Measurements from ENCODE around the gene PHYHIPL.

PHYHIPL gene

GRCh38 chr10:59258890-59259289, 82.4 kb downstream of the PHYHIPL start:
- no peak for DNase-seq

- no peak for DNase-seq
Observed at GRCh38 chr10:59265141-59265540, 88.7 kb downstream of the PHYHIPL start.

GRCh38 chr10:59266321-59266720, 89.9 kb downstream of the PHYHIPL start:
- no peak for DNase-seq

DNA sequence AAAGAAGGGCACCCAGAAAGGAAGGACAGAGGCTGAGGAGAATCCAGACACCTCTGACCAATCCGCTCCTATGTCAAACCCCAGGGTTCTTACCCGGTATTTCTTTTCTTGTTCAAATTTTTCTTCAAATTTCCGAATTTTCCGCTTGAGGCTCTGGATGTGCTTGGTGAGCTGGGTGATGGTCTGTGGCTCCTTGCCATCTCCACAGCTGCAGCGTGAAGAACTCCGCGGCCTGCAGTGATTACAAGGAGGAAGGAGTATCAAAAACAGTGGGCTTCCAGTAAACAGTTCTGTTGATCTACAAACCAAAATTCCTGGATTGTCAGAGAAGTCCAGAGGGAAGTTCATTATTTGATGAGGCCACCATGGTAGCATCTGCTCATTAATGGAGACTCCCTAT, 92.0 kb downstream of the PHYHIPL start:
- no peak for DNase-seq

DNA sequence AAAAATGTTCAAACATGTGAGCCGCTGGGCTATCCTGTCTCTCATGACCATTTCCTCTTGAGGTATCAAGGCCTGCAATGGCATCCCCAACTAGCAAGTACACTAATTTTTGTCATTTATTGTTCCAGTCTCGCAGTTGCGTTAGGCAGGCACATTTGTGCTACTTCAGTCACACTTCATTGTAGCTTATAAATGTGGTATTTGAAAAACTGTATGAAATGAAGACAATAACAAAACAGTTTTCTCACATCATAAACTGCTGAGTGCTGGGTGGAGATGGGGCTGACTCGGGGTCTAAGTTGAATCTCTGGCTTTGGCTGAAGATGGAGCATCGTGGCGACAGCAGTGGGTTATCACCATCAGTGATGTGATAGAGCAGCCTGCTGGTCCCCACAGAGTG, 93.2 kb downstream of the PHYHIPL start:
- DNase-seq = no peak

DNA sequence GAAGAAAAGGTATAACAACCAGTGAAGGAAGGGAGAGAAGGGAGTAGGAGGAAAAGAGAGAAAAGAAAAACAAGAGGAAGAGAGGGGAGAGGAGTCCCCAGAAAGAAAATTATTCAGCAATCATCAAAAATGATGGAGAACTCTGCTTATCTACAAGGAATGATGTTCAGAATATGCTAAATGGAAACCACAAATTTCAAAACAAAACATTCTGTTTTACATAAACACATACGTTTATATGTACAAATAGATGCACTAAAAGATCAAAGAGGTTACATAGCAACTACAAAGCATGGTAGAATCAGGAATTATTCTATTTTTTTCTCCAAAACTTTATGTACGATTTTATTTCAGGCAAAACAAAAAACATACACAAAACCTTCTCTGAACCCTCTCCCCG, 94.0 kb downstream of the PHYHIPL start:
- no peak for DNase-seq

DNA sequence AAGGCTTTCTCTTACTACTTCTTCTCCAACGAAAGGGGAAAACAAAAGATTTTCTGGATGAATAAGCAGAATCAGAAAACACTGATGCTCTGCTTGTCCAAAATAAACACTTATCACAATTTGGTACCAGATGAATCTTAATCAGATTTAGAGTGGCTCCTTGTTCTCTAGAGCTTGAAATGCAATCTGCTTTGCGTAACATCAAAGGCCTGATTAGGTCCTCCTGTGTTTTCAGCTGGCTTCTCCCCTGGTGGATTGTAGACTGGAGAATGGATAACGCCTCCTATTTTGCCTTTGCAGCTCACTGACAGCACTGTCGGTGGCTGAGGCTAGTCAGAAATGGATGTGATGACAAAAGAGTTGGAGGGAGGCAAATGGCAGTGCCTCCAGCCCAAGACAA, 94.7 kb downstream of the PHYHIPL start:
- DNase-seq = no peak

GRCh38 chr10:59272061-59272460, 95.6 kb downstream of the PHYHIPL start:
- DNase-seq = no peak

- no peak for DNase-seq
Observed at GRCh38 chr10:59273445-59273844, 97.0 kb downstream of the PHYHIPL start.

GRCh38 chr10:59276133-59276532, 99.7 kb downstream of the PHYHIPL start:
- DNase-seq = no peak

DNA sequence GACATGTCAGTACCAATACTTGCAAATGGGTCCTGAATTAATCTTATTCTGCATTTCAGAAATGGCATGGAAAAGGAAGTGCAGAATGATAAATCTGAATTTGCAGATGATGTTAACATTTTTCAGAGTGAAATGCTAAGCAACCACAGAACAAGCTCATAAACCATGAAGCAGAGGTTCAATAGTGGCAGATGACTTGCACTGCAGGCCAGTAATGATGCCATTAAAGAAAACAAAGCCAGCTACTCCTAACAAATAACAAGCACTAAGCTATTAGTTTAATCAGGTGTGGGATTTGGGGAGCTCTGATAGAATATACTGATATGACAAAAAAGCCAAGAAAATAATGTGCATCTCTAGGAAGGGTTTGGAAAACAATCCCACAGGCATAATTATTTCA, 100.5 kb downstream of the PHYHIPL start:
- DNase-seq = no peak

GRCh38 chr10:59279476-59279875, 103.0 kb downstream of the PHYHIPL start:
- no peak for DNase-seq

DNA sequence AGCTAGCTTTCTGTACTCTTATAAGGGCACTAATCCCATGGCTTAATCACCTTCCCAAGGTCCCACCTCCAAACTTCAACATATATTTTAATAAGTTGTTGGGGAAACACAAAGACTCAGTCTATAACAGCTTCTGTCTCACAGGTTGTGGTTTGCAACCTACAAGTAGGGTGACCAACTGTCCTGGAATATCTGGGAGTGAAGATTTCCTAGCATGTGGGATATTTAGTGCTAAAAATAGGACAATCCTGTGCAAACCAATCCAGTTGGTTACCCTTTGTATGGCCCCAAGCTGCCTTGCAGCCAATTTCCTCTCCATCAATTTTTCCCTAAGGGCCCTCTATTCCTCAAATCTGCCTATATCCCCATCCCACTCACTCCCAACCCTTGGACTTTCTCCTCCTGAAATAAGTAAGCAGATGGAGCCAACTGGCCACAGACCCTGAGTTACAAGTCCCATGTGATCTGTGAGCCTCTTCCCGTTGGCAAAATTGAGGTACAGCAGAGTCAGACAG, 103.6 kb downstream of the PHYHIPL start:
- DNase-seq = no peak

DNA sequence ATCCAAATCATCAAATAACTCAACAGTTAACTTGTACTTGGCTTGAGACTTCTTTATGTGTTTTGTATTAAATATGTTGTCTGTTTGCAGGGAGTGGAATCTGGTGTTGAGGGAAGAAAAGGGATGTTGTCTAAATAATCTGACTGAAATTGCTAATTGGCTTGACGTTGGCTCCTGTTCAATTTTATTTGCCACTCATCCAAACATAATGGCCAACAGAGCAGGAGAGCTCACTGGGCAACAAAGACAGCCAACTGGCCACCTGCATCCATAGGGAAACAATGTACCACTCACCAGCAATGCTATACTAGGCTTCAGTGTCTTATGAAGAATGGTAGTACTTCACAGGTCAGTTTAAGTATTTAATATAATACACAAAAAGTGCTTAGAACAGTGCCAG, 105.4 kb downstream of the PHYHIPL start:
- no peak for DNase-seq

DNA sequence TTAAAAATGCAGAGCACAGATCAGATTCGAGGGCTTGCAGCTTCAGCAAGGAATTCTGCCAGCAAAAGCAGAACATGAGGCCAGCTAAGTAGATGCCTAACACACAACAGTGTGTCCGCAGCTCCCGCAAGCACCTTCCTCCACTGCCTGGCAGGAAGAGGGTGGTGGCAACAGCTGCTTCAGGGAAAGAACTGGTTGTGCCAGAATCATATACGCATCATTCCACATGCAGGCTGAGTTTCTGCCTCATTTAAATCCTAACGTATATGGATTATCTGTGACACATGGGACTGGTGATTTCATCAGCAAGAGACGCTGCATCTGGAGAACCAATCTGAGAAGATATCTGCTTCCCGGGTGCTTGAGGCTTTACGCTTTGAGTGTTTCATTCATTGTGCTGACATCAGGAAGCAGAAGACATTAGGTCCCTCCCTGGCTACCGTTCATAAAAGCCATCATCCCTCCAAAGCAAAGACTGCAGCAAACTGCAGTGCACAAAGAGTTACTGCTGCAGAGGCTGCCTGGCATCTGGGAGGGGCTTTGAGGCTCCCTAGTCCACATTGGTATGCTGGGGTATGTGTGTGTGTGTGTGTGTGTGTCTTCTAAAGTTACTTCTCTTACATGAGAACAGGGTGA, 107.1 kb downstream of the PHYHIPL start:
- DNase-seq = no peak

GRCh38 chr10:59284118-59284975, 107.9 kb downstream of the PHYHIPL start:
- DNase-seq = no peak

- DNase-seq = no peak
Observed at GRCh38 chr10:59285073-59285472, 108.6 kb downstream of the PHYHIPL start.

- DNase-seq = no peak
Observed at GRCh38 chr10:59285848-59286247, 109.4 kb downstream of the PHYHIPL start.

- DNase-seq = no peak
Observed at GRCh38 chr10:59287587-59288255, 111.3 kb downstream of the PHYHIPL start.

GRCh38 chr10:59289853-59290252, 113.4 kb downstream of the PHYHIPL start:
- no peak for DNase-seq

GRCh38 chr10:59290448-59290847, 114.0 kb downstream of the PHYHIPL start:
- DNase-seq = no peak
